GM12891 (cell line): Measurements from ENCODE around the gene IRF9.

Source experiments
- DNase-seq: peaks from one replicate; pipeline ENCODE4 v3.0.0; 2011; ENCODE audit warnings: low spot score; ENCODE audit not compliant: insufficient read length
- FAIRE-seq: peaks from 2 replicates; lab custom pipeline; 2011; peaks lifted over from hg19 to GRCh38; lab: Jason Lieb, UNC
- PAX5 ChIP-seq: IDR thresholded peaks from 2 replicates; pipeline ENCODE4 v1.6.1; 2011; ENCODE audit warnings: low read length, moderate library complexity, mild to moderate bottlenecking; ENCODE audit not compliant: insufficient read depth, severe bottlenecking
- POLR2A ChIP-seq: IDR thresholded peaks from 2 replicates; pipeline ENCODE4 v1.6.1; 2011; ENCODE audit warnings: low read depth, low read length, control low read depth
- POLR2AphosphoS5 ChIP-seq: IDR thresholded peaks from 2 replicates; pipeline ENCODE4 v1.6.1; 2011; ENCODE audit warnings: low read depth, low read length, control low read depth
- POU2F2 ChIP-seq: IDR thresholded peaks from 2 replicates; pipeline ENCODE4 v1.6.1; 2011; ENCODE audit warnings: low read depth, mild to moderate bottlenecking, control low read depth, low read length, moderate library complexity
- SPI1 ChIP-seq: IDR thresholded peaks from 2 replicates; pipeline ENCODE4 v1.6.1; 2011; ENCODE audit warnings: low read depth, low read length, control low read depth
- TAF1 ChIP-seq: IDR thresholded peaks from 2 replicates; pipeline ENCODE4 v1.6.1; 2011; ENCODE audit warnings: low read depth, low read length, control low read depth

Gene IRF9

DNA sequence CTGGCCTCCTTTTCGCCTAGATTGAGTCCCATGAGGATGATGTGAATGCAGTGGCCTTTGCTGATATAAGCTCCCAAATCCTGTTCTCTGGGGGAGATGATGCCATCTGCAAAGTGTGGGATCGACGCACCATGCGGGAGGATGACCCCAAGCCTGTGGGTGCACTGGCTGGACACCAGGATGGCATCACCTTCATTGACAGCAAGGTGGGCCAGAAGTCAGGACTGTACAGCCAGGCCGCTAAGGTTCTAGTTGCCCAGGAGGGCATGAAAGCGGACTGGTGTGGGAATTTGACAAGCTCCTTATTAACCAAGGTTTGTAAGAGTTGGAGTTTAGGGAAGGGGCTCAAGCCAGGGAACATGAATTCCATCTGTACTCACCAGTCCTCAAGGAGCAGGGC, 41.4 kb upstream of the IRF9 start:
- FAIRE-seq, result no peak
- DNase-seq, result no peak
- TF ChIP-seq TAF1, result no peak
- TF ChIP-seq POLR2AphosphoS5, result no peak

DNA sequence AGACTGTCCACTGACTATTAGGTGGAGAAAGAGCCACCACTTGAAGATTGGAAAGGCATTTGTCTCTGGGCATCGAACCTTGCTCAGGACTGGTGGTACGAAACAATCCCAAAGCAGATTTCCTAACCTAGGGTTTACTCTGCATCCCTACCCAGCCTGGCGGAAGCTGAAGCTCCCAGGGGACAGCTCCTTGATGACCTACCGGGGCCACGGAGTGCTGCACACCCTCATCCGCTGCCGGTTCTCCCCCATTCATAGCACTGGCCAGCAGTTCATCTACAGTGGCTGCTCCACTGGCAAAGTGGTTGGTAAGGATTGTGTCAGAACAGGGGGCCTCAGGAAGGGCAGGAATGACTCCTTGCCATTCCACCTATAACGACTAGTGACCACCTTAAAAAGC, 39.9 kb upstream of the IRF9 start:
- FAIRE-seq, result no peak
- TF ChIP-seq POLR2AphosphoS5 (no peak), PAX5 (no peak), TAF1 (no peak), POLR2A (no peak), POU2F2 (no peak), SPI1 (no peak)

DNA sequence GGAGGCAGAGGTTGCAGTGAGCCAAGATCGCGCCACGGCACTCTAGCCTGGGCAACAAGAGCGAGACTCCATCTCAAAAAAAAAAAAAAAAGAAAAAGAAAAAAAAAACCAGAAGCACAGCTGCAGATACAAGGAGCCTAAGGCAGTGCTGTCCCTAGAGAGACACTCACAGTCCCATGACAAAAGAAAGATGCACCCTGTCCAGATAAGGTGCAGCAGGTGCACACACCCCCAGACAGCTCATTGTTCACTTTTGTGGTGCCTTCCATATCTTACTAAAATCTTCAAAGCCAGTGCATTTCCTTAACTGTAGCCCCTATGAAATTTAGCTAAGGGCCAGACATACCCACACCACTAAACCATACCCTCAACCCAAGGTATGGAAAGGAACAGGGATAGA, 38.6 kb upstream of the IRF9 start:
- TF ChIP-seq POLR2A (no peak), PAX5 (no peak), SPI1 (no peak), POLR2AphosphoS5 (no peak)
- DNase-seq (no peak), FAIRE-seq (no peak)

More for the DNA sequence above, 39.9 kb upstream of the IRF9 start:
- DNase-seq, result no peak

DNA sequence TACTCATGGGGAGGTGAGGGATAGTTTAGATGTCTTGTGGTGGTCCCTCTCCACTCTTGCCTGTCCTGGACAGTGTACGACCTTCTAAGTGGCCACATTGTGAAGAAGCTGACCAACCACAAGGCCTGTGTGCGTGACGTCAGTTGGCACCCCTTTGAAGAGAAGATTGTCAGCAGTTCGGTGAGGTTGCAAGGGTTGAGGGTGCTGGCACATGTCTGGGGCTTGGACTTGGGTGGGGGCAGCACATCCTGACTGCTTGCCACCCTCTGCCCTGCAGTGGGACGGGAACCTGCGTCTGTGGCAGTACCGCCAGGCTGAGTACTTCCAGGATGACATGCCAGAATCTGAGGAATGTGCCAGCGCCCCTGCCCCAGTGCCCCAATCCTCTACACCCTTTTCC, 38.2 kb upstream of the IRF9 start:
- TF ChIP-seq POU2F2 (no peak), SPI1 (no peak), TAF1 (no peak), POLR2AphosphoS5 (no peak), PAX5 (no peak), POLR2A (no peak; the same call in 1 of the 2 replicates)
- DNase-seq (no peak), FAIRE-seq (no peak)

DNA sequence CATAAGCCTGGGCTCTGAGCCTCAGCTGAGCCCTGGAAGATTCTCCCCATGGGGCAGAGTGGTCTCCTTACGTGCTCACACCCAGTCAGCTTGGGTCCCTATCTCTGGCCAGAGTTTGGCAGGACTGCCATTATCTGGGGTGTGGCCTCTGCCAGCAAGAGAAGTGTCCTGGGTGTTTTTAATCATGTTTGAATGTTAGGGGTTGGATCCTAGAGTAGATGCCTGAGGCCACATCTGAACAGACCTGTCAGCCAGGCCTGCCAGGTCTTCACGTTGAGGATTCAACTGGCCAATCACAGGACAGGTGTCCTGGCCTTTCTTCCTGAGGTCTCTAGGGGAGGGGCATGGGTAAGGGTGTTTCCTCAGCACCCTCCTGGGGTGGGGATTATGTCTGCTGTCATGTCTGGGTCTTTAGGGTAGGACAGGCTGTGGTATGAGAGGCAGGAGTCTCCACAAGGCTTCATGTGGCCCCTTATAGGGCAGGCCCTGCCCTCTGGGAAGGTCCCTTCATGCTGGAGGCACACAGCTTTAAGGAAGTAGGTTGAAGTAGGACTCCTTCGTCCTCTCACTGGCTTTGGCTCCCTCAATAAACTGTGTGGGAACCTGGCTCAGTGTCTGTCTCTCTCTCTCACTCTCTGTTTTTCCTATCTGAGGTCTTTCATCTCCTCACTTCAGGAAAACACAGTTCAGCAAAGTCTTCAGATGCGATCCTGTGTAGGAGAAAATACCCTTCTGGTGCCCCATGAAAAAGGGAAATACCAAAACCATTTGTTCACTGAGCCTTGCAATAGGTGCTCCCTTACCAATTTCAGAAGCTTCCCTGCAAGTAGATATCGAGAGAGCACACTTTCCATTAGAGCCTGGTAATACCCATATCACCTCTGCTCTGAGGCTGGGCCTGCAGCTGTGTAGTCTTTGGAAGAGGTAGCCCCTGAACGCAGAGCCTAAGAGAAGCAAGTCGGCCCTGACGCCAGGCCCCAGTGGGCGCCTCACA, 37.3 kb upstream of the IRF9 start:
- no peak for FAIRE-seq
- DNase-seq, result no peak
- TF ChIP-seq PAX5, result no peak
- TF ChIP-seq SPI1, result no peak
- TF ChIP-seq POU2F2, result no peak
- TF ChIP-seq POLR2AphosphoS5, result no peak; the same call in 1 of the 2 replicates
- TF ChIP-seq TAF1, result no peak
- TF ChIP-seq POLR2A, result no peak; the same call in 1 of the 2 replicates

DNA sequence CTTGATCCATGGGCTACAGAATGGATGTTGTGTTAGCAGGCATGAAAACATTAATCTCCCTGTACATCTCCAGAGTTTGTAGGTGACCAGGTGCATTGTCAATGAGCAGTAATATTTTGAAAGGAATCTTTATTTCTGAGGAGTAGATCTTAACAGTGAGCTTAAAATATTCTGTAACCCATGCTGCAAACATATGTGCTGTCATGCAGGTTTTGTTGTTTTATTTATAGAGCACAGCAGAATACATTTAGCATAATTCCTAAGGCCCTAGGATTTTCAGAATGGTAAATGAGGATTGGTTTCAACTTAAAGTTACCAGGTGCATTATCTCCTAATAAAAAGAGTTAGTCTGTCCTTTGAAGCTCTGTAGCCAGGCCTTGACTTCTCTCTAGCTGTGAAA, 34.1 kb upstream of the IRF9 start:
- DNase-seq (no peak), FAIRE-seq (no peak)
- no peak for TF ChIP-seq POLR2AphosphoS5
- no peak for TF ChIP-seq PAX5
- TF ChIP-seq POLR2A, result no peak
- no peak for TF ChIP-seq POU2F2
- TF ChIP-seq SPI1, result no peak
- TF ChIP-seq TAF1, result no peak

DNA sequence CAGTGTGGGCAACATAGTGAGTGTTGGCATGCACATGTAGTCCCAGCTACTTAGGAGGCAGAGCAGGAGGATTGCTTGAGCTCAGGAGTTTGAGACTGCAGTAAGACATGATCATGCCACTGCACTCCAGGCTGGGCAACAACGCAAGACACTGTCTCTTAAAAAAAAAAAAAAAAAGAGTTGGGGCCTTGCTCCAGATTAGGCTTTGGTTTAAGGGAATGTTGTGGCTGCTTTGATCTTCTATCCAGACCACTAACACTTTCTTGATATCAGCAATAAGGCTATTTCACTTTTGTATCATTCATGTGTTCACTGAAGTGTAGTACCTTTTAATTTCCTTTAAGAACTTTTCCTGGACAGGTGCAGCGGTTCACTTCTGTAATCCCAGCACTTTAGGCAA, 33.4 kb upstream of the IRF9 start:
- no peak for TF ChIP-seq POU2F2
- TF ChIP-seq POLR2A, result no peak
- no peak for TF ChIP-seq POLR2AphosphoS5
- TF ChIP-seq TAF1, result no peak
- TF ChIP-seq PAX5, result no peak
- TF ChIP-seq SPI1, result no peak
- FAIRE-seq, result no peak
- DNase-seq, result no peak

DNA sequence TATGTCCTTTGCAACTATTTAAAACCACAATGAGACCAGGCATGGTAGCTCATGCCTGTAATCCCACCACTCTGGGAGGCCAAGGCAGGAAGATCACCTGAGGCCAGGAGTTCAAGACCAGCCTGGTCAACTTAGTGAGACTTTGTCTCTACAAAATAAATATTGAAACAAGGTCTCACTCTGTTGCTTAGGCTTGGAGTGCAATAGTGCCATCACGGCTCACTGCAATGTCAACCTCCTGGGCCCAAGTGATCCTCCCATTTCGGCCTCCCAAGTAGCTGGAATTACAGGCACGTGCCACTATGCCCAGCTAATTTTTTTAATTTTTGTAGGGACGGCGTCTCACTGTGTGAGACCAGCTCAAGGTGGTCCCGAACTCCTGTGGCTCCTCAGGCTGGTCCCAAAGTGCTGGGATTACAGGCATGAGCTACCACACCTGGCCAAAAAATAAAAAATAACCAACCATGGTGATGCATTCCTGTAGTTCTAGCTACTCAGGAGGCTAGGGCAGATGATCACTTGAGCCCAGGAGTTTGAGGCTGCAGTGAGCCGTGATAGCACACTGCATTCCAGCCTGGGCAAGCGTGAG, 31.6 kb upstream of the IRF9 start:
- FAIRE-seq, result no peak
- TF ChIP-seq SPI1 (no peak), POLR2A (no peak), PAX5 (no peak), POU2F2 (no peak), POLR2AphosphoS5 (no peak), TAF1 (no peak)
- DNase-seq, result no peak

DNA sequence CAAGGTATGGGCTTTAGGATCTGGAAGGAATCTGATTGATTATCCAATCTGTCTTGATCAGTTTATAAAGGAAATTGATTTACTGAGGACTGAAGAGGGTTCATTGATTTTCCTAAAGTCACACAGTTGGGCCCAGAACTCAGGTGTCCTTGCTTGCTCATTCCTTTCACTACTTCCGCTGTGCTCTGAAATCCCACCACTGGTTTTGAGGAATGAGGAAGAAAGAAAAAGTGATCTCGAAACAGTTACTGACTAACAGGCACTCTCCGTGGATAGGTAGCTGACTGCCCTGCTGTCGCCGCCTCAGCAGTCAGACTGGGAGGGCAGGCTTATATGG, 30.7 kb upstream of the IRF9 start, which contains the start of gene FITM1:
TSS of gene FITM1 (plus strand) at position 280 of the 337 bp plus-strand sequence. CDS start 905 bp downstream, outside the sequence.
- FAIRE-seq, result no peak
- DNase-seq, result no peak
- TF ChIP-seq POLR2AphosphoS5, result no peak
- no peak for TF ChIP-seq PAX5
- TF ChIP-seq POU2F2, result no peak
- TF ChIP-seq SPI1, result no peak
